C4-2B (cell line): ENCODE measurements around the gene SYNJ2.

ENCODE experiments used
- CTCF ChIP-seq: fragments of 450-650 bp; conservative IDR thresholded peaks from 2 replicates; pipeline ENCODE4 v1.5.1; 2017; ENCODE audit warnings: mild to moderate bottlenecking
- ZFX ChIP-seq: fragments of 450-650 bp; IDR thresholded peaks from 2 replicates; pipeline ENCODE4 v1.6.1; 2017

- TF ChIP-seq CTCF (no peak), ZFX (no peak)
These were observed 114.0 kb downstream of the SYNJ2 start for GRCh38 chr6:158095671-158096070.
